ENCODE data around the gene FKBP15. TPM values are rescaled to one million over a fixed set of nuclear protein-coding genes. Genes with fewer than 3 reads are reported as not detected.

FKBP15 gene
- total RNA-seq, 1 experiment from 2014 or later = 23.5 TPM

- POLR2A ChIA-PET (ENCODE audit: low non-redundant PET) = no interaction called here
- Histone ChIP-seq H3K36me3 (ENCODE audit: insufficient read depth, low read length, poor library complexity, severe bottlenecking) (no peaks in the 10 kb centered on the region), H3K27me3 (replicated peaks; ENCODE audit: insufficient read depth, low read depth, low read length, poor library complexity) (no peaks in the 10 kb centered on the region), H3K4me1 (ENCODE audit: insufficient read depth, low read length, poor library complexity, severe bottlenecking) (peaks cover 13% of the 10 kb centered on the region), H3K4me3 (ENCODE audit: low read depth, low read length, poor library complexity, severe bottlenecking) (no peak overlapping the region), H3K27ac (ENCODE audit: low read depth, low read length, poor library complexity, severe bottlenecking) (no peak overlapping the region), H3K9me3 (ENCODE audit: low read depth, low read length, poor library complexity, severe bottlenecking) (no peaks in the 10 kb centered on the region)
- intact Hi-C loops (cut with micrococcal nuclease; ENCODE audit: unreplicated experiment) = no loop called here
- TF ChIP-seq CTCF (conservative IDR thresholded peaks at IDR 0.05; ENCODE audit: low read depth, low read length) (no peak), EZH2 (IDR thresholded peaks at IDR 0.05; ENCODE audit: borderline replicate concordance, low read depth, low read length, poor library complexity, severe bottlenecking) (no peak)
- no TSS peak for BruUV-seq (replicated peaks)
- CTCF ChIA-PET = no interaction called here
- DNase-seq (ENCODE audit: low spot score) = no peak
Measured at GRCh38 chr9:113247640-113248039, 26.6 kb upstream of the FKBP15 start.

GRCh38 chr9:113246928-113247327 lies 25.9 kb upstream of the FKBP15 start:
- H3K4me1 ChIP-seq (ENCODE audit: insufficient read depth, low read length, poor library complexity, severe bottlenecking) = peaks cover 17% of the 10 kb centered on the region
- TF ChIP-seq EZH2 (IDR thresholded peaks at IDR 0.05; ENCODE audit: borderline replicate concordance, low read depth, low read length, poor library complexity, severe bottlenecking) = no peak
- POLR2A ChIA-PET (ENCODE audit: low non-redundant PET) = interaction anchor here (0.6 kb wide), 1 partner anchor 237 kb away, joined by 20 read pairs; no protein-coding TSS in a partner anchor
- CTCF ChIA-PET = no interaction called here
- H3K27me3 ChIP-seq (replicated peaks; ENCODE audit: insufficient read depth, low read depth, low read length, poor library complexity) = no peaks in the 10 kb centered on the region
- no TSS peak for BruUV-seq (replicated peaks)
- intact Hi-C loops (cut with micrococcal nuclease; ENCODE audit: unreplicated experiment) = no loop called here
- no peak for DNase-seq (ENCODE audit: low spot score)
- H3K9me3 ChIP-seq (ENCODE audit: low read depth, low read length, poor library complexity, severe bottlenecking) = no peaks in the 10 kb centered on the region
- no peak overlapping the region for H3K27ac ChIP-seq (ENCODE audit: low read depth, low read length, poor library complexity, severe bottlenecking)
- no peak overlapping the region for H3K4me3 ChIP-seq (ENCODE audit: low read depth, low read length, poor library complexity, severe bottlenecking)
- H3K36me3 ChIP-seq (ENCODE audit: insufficient read depth, low read length, poor library complexity, severe bottlenecking) = no peaks in the 10 kb centered on the region

GRCh38 chr9:113245894-113246293 lies 24.8 kb upstream of the FKBP15 start:
- TF ChIP-seq CTCF (conservative IDR thresholded peaks at IDR 0.05; ENCODE audit: low read depth, low read length) (no peak), EZH2 (IDR thresholded peaks at IDR 0.05; ENCODE audit: borderline replicate concordance, low read depth, low read length, poor library complexity, severe bottlenecking) (no peak)
- no peak overlapping the region for H3K4me3 ChIP-seq (ENCODE audit: low read depth, low read length, poor library complexity, severe bottlenecking)
- H3K27me3 ChIP-seq (replicated peaks; ENCODE audit: insufficient read depth, low read depth, low read length, poor library complexity) = no peaks in the 10 kb centered on the region
- ChIA-PET CTCF (no interaction called here), POLR2A (ENCODE audit: low non-redundant PET) (no interaction called here)
- no peak overlapping the region for H3K27ac ChIP-seq (ENCODE audit: low read depth, low read length, poor library complexity, severe bottlenecking)
- DNase-seq (ENCODE audit: low spot score) = no peak
- peaks cover 17% of the 10 kb centered on the region for H3K4me1 ChIP-seq (ENCODE audit: insufficient read depth, low read length, poor library complexity, severe bottlenecking)
- no peaks in the 10 kb centered on the region for H3K9me3 ChIP-seq (ENCODE audit: low read depth, low read length, poor library complexity, severe bottlenecking)
- intact Hi-C loops (cut with micrococcal nuclease; ENCODE audit: unreplicated experiment) = no loop called here
- H3K36me3 ChIP-seq (ENCODE audit: insufficient read depth, low read length, poor library complexity, severe bottlenecking) = no peaks in the 10 kb centered on the region
- BruUV-seq (replicated peaks) = no TSS peak

GRCh38 chr9:113244556-113244955 lies 23.5 kb upstream of the FKBP15 start:
- no peaks in the 10 kb centered on the region for H3K27me3 ChIP-seq (replicated peaks; ENCODE audit: insufficient read depth, low read depth, low read length, poor library complexity)
- no peak overlapping the region for H3K27ac ChIP-seq (ENCODE audit: low read depth, low read length, poor library complexity, severe bottlenecking)
- H3K4me1 ChIP-seq (ENCODE audit: insufficient read depth, low read length, poor library complexity, severe bottlenecking) = peaks cover 17% of the 10 kb centered on the region
- ChIA-PET POLR2A (ENCODE audit: low non-redundant PET) (no interaction called here), CTCF (no interaction called here)
- BruUV-seq (replicated peaks) = no TSS peak
- intact Hi-C loops (cut with micrococcal nuclease; ENCODE audit: unreplicated experiment) = no loop called here
- no peak overlapping the region for H3K4me3 ChIP-seq (ENCODE audit: low read depth, low read length, poor library complexity, severe bottlenecking)
- H3K36me3 ChIP-seq (ENCODE audit: insufficient read depth, low read length, poor library complexity, severe bottlenecking) = no peaks in the 10 kb centered on the region
- TF ChIP-seq EZH2 (IDR thresholded peaks at IDR 0.05; ENCODE audit: borderline replicate concordance, low read depth, low read length, poor library complexity, severe bottlenecking) (no peak), CTCF (conservative IDR thresholded peaks at IDR 0.05; ENCODE audit: low read depth, low read length) (no peak)
- H3K9me3 ChIP-seq (ENCODE audit: low read depth, low read length, poor library complexity, severe bottlenecking) = no peaks in the 10 kb centered on the region
- DNase-seq (ENCODE audit: low spot score) = no peak

Data from A673 (cell line).